HG02870 (cell line): Measurements from ENCODE around the gene GDF10.

Experiments
- ATAC-seq: cut with Tn5 transposase; IDR thresholded peaks from one replicate; pipeline ENCODE4 v1.9.1; 2021; ENCODE audit warnings: mild to moderate bottlenecking, moderate library complexity; ENCODE audit not compliant: unreplicated experiment

The GDF10 gene

DNA sequence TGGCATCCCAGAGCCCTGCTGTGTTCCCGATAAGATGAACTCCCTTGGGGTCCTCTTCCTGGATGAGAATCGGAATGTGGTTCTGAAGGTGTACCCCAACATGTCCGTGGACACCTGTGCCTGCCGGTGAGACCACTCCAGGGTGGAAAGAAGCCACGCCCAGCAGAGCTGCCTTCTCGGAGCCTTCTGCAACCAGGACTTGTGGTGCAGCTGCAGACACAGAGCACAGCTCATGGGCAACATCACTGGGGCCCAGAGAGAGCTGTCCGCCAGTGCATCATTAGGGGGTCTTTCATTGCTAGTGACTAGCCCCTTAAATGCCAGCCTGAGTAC is 12.6 kb downstream of the GDF10 start:
- no peak for ATAC-seq

DNA sequence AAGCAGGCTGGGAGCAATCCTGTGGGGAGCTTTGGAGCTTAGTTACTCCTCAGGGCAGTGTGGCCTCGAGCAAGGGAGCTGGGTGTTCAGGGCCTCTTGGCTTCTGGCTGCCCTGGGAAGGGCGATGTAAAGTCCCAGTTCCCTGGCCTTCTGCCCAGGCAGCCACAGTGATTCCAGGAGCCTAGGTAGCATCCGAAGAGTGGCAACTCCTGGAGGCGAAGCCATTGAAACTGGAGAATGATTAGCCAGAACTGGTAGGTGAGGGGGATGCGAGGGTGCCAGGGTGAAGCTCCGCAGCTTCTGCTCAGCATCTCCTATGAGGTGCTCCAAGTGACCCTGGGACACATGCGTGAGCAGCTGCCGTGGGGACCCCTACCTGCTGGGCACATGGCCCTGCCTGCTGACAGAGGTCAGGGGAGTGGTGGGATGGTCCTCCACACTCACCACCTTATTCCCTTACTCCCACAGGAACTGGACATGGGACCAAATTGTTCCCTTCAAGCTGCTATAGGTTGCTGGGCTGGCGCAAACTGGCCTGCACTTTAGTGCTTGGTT is 14.5 kb downstream of the GDF10 start:
- no peak for ATAC-seq

DNA sequence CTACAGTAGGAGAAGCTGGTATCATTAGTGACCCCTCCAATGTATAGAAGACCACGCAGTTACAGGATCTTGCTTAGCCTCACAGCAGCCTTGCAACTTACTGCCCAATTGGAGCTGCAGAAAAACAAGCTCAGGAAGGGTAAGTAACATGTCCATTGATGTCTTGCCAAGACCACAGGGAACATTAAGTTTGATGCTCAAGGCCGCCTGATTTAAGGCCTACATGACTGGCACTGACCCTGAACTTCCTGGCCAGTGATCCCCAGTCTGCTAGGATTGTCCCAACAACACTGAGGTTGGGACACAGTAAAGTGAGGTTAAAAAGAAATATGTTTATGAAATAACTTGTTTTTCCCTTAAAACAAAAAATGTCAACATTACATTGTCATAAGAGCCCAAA is 15.4 kb downstream of the GDF10 start:
- ATAC-seq = no peak

DNA sequence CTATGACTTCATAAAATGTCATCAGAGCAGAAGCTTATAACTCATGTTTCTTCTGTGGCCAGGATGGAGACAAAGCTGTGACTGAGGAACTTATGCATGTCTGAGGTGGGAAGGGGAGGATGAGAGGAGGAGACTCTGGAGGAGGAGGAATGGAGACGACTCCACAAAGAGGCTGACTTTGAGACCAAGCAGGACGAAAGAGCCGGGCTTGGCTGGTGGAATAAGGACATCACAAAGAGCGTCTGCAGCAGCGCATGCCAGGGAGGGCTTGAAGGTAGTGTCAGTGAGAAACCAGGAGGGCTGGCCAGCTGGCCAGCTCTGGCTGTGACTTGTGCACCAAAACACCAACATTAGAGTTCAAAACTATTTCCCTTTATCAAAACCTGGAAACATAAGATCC is 16.1 kb downstream of the GDF10 start:
- no peak for ATAC-seq

DNA sequence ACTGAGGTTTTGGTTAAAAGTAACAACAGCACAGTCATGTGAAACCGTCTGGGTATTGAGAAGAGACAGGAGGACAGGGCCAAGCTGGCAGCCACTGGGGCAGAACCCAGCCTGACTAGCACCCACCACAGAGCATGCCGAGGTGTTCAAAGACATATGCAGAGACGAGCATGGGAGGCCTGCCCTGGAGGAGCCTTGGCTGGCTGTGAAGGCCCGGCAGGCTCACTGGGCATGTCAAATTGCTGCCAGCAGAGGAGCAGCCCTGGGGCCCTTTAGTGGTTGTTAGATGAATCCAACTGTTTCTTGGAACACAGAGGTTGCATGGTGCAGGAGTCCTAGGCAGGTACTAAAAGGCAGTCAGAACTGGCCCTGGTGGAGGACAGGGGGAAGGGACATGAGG is 17.3 kb downstream of the GDF10 start:
- no peak for ATAC-seq

DNA sequence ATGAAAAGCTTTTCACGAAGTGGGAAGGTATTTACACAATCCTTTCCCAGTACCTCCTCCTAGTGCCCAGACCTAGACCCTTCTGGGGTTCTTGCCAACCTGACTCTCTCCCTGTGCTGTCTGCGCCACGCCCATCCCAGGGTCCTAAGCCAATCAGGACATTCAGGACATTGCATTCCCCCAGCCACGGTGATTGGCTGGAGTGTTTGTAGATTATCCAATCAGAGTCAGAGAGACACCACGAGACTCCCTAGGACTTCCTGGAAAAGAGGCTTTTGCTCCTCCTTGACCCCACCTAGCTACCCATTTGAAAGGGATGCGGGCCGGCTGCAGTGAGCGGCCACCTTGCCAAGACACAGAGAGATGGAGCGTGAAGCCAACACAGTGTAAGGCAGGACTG is 18.7 kb downstream of the GDF10 start:
- ATAC-seq = no peak

DNA sequence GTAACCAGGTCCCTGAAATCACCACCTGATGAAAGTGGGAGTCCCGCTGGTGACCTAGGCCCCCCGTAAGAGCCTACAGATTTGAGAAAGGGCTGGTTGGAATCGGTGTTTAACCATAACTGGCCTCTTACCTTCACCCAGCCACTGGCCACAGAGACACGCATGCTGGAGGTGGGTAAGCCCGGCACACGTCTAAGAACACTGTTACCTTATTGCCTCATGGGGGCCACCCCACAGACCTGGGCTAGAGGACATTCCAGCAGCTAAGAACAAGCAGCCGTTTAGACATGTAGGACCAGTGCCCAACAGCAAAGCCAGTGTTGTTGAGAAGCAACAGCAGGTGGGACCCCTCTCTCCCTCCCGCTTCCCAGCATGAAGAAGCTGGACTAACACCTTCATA is 19.8 kb downstream of the GDF10 start:
- no peak for ATAC-seq

DNA sequence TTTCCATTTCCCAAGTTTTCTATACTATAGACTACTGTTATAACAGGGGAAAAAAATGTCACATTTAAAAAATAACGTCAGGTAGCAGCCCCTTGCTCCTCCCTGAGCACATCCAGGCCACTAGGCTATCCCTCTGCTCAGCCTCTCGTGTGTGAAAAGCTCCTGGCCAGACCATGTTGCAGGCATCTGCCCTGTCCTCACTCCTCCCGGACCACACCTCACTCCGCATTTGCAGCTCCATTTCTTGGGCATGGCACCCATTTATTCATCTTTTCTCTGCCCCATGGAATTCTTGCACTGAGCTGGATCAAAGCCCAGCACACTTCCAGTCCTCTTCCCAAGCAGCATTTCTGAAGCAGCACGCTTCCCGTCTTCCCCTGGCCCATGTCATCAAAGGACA is 20.8 kb downstream of the GDF10 start:
- no peak for ATAC-seq

DNA sequence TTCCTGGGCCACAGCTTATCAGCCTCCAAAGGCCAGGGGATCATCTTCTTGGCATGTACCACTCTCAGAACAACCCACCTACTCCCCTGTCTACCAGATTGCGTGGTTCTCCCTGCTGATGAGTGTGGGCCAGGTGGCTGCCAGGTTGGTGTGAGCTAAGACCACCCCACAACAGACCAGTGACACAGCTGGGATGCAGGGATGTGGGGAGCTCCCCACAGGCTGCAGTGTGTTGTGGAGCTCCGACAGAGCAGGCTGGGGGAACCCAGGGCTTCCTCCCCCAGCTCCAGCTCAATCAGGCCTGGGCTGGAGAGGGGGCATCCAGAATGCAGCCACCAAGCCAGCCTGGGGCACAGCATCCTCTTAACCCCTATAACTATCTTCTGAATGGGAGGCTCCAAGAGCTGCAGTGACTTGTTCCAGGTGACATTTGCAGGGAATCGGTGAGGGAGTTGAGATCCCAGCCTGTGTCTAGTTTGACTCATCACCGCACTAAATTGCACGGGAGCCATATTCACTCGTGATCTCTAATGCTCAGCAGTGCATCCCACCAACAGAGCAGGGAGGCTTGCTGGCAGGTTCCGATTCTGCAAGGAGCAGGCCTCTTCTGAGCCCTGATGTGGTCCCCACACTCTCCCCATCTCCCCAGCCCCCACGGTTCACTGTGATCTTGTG is 21.7 kb downstream of the GDF10 start:
- ATAC-seq = no peak

DNA sequence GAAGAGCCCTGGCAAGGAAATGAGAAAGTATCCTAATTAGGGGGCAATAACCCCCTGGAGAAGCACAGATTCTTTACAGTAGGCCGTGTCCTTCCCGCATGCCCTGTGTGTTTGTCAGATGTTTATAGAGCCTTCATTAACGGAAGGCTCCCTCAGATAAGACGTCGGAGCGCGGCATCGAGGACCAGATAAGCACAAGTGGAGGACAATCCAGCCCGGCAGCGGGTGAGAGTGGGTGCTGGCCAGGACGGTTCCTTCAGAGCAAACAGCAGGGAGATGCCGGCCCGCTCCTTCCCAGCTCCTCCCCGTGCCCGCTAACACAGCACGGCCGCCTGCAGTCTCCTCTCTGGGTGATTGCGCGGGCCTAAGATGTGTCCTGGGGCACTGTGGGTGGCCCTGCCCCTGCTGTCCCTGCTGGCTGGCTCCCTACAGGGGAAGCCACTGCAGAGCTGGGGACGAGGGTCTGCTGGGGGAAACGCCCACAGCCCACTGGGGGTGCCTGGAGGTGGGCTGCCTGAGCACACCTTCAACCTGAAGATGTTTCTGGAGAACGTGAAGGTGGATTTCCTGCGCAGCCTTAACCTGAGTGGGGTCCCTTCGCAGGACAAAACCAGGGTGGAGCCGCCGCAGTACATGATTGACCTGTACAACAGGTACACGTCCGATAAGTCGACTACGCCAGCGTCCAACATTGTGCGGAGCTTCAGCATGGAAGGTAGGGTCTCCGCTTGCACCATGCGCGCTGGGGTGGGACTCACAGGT is 22.5 kb downstream of the GDF10 start, which contains the start of gene GDF2:
Gene GDF2, plus strand, starts transcription at position 155 of the 762 bp plus-strand sequence. Its CDS starts 215 bp downstream, at position 370.
- no peak for ATAC-seq

DNA sequence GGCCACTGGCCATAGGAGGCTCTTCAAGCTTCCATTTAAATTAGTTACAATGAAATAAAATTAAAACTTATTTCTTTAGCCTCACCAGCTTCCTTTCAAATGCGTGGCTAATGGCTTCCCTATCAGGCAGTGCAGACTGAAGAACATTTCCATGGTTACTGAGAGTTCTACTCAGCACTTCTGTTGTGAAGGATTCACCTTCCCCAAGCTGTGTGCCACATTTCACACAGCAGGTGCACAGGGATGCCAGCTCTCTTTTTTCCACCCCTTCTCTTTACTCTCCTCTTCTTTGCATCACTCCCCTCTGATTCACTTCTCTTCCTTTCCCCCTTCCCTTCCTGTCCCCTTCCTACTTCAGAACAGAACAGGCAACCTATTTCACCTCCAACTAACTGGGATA is 23.1 kb downstream of the GDF10 start:
- no peak for ATAC-seq

DNA sequence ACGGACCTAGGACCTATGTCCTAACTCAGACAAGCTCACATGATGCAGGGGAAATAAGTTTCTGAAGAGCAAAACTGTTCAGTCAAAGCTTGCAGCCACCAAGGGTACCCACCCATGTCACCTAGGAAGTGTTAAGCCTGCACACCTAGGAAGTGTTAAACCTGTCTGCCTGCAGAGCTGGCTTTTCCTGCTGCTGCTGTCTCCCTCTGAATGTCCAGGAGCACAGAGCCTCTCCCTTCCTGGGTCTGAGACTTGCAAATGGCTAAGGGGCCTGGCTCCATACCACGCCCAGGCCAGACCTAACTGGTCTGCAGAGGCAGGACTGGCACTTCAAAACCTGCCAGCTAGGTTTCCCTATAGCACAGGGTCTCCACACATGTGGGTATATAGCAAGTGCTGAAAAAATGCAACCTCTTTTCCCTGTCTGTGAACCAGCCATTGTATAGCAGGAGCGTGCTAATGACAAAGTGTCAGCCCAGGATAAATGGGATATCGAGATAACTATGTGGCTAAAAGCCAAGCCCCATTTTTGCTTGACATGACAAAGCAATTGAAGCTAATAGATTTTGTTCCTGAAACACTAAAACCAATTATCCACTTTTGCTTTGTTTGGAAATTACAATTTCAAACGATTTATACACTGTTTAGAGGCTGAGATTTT is 23.8 kb downstream of the GDF10 start:
- no peak for ATAC-seq

DNA sequence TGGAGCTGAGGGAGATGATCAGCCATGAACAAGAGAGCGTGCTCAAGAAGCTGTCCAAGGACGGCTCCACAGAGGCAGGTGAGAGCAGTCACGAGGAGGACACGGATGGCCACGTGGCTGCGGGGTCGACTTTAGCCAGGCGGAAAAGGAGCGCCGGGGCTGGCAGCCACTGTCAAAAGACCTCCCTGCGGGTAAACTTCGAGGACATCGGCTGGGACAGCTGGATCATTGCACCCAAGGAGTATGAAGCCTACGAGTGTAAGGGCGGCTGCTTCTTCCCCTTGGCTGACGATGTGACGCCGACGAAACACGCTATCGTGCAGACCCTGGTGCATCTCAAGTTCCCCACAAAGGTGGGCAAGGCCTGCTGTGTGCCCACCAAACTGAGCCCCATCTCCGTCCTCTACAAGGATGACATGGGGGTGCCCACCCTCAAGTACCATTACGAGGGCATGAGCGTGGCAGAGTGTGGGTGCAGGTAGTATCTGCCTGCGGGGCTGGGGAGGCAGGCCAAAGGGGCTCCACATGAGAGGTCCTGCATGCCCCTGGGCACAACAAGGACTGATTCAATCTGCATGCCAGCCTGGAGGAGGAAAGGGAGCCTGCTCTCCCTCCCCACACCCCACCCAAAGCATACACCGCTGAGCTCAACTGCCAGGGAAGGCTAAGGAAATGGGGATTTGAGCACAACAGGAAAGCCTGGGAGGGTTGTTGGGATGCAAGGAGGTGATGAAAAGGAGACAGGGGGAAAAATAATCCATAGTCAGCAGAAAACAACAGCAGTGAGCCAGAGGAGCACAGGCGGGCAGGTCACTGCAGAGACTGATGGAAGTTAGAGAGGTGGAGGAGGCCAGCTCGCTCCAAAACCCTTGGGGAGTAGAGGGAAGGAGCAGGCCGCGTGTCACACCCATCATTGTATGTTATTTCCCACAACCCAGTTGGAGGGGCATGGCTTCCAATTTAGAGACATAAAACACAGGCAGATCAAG is 25.6 kb downstream of the GDF10 start:
- ATAC-seq = no peak

DNA sequence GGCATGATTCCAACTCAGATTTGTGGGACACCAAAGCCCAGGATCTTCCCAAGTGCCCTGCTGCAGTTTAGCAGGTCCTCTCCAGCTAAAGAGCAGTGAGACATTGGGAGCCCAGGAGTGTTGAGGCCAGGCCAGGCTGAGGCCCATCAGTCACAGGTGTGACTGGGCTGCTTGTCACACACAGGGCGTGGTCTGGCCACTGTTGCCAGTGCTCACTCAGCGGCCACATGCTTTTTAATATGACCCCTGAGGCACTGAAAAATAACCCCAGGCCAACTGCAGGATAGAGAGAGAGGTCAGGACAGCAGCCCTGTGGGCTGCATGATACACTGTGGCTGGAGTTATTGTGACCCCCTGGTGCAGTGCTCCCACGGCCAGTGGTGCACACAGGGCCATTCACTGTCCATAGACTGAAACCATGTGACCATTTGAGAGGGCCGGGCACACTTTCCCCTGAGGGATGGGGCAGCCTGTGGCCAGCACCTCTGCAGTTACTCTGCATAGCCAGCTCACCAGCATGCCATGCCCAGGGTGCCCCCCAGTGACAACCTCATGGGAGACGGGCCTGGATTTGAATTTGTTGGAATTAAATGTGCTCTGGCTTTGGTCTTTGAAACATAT is 26.4 kb downstream of the GDF10 start:
- no peak for ATAC-seq

DNA sequence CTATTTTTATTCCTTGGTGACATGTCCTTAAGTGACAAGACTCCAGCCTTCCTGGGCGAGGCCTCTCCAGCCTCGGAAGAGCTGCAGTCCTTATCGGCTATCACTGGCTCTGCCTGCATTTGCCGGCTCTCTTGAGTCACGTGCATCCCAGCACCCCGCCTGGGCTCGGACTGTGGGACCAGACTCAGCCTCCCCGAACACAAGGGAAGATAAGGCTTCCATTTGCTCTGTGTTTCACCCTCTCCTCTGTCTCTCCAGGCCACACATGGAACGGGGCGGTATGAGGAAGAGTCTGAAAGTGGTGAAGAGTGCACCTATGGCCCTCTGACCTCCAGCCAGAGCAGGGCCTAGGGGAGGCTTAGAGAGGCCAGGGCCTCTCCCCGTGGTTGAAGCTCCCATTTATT is 26.9 kb downstream of the GDF10 start:
- no peak for ATAC-seq

DNA sequence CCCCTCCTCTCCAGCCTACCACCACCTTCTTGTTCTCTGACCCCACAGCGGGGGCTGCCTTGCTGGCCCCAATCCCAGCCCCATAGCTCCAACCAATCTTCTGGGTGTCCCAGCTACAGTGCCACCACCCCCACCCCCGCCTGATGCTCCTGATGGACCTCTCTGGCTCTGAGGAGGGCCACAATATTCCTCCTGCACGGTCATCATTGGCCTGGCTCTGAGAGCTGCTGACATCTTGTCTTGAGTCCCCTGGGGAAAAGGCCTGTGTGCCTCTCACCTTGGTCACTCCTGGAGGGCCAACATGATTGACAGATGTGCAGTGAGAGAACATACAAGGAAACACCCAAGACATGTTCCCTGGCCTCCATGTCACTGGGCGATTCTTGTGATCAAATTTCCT is 29.9 kb downstream of the GDF10 start:
- no peak for ATAC-seq

DNA sequence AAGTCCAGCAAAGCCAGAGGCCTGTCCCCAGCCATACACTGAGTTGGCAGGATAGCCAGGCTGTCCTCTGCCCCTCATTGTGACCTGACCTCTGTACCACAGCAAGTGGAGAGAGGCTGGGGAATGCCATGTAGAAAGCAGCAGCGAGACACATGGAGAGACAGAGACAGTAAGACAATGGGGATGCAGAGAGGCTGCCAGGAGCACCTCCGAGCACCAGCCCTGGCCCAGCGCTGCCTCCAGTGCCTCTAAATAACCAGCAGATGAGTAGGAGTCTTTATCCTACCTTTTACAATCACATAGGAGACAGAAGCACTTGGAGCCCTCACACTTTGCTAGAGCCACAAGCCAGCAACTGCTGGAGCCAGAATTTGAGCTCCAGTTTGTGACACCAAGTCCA is 30.4 kb downstream of the GDF10 start:
- no peak for ATAC-seq

DNA sequence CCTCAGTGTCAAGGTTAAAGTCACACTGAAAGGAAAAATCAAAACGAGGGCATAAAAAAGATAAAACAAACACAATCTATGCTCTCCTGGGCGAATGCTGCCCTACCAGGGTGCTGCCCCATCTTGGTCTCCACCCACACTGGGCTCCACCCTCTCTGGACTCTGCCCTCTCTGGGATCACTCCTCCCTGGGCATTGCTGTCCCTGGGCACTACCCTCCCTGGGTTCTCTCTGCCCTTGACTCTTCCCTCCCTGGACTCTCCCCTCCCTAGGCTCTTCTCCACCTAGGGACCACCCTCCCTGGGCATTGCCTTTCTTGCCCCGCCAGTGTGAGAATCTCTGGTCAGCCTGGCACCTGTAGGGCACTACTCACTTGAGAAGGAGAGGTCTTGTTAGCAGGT is 30.8 kb downstream of the GDF10 start:
- ATAC-seq = no peak

DNA sequence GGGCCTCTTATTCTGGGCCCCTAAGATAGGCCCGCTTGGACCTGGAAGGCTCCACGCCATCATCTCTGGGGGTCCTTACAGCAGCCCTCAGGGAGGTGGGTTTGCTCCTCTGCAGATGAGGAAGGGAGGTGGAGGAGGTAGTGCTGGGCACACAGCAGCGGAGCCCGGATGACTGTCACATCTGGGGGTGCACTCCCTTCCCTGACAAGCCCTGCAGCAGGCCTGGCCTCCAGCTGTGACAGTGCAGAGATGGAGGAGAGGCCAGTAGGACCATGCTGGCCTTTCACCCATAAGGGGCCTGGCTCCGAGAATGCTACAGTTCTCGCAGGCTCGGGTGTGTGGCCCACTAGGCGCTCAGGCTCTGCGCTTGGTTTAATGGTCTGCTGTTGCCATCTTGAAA is 31.5 kb downstream of the GDF10 start:
- ATAC-seq = no peak

DNA sequence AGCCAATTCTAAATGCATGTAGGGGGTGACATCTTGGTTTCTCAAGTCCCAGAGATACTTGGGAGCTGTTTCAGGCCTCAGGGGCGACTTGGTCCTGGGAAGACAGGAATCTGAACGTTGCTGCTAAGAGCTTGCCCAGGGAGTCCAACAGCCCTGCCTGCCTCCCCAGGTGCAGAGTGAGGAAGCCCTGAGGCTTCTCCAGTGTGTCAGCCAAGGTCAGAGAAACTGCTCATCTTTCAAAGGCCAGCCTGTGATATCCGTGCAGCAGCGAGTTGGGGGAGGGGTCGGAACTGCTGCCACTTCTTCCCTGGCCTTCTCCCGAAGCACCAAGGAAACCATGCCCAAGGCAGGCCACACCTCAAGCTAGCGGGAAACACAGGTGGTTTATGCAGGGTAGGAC is 32.0 kb downstream of the GDF10 start:
- no peak for ATAC-seq
